ENCODE data around the gene HOXC11.

The HOXC11 gene

GRCh38 chr12:53951577-53952334, 21.2 kb upstream of the HOXC11 start:
- peaks cover 98% of the 10 kb centered on the region for H3K27me3 ChIP-seq (ENCODE audit: insufficient read depth, low read depth)
- no peak overlapping the region for H2AFZ ChIP-seq (ENCODE audit: low read depth)
- H3K27ac ChIP-seq, result no peak overlapping the region
- TF ChIP-seq CTCF (conservative IDR thresholded peaks at IDR 0.05; ENCODE audit: low read depth, low read length), result no peak
- no peak overlapping the region for H3K9ac ChIP-seq
- H3K4me3 ChIP-seq (IDR thresholded peaks at IDR 0.05; ENCODE audit: insufficient read depth, low read depth, low read length), result no peak overlapping the region
- H3K79me2 ChIP-seq (ENCODE audit: insufficient read depth, low read depth), result no peaks in the 10 kb centered on the region
- no peaks in the 10 kb centered on the region for H3K36me3 ChIP-seq (ENCODE audit: insufficient read depth)
- H3K4me1 ChIP-seq (ENCODE audit: low read depth, poor library complexity, severe bottlenecking), result no peaks in the 10 kb centered on the region
- H4K20me1 ChIP-seq (ENCODE audit: insufficient read depth), result no peaks in the 10 kb centered on the region
- H3K4me2 ChIP-seq, result no peak overlapping the region

GRCh38 chr12:53952335-53952694, 20.6 kb upstream of the HOXC11 start:
- H3K79me2 ChIP-seq (ENCODE audit: insufficient read depth, low read depth), result no peaks in the 10 kb centered on the region
- H3K27ac ChIP-seq, result no peak overlapping the region
- H3K36me3 ChIP-seq (ENCODE audit: insufficient read depth), result no peaks in the 10 kb centered on the region
- no peak overlapping the region for H2AFZ ChIP-seq (ENCODE audit: low read depth)
- no peaks in the 10 kb centered on the region for H4K20me1 ChIP-seq (ENCODE audit: insufficient read depth)
- H3K4me1 ChIP-seq (ENCODE audit: low read depth, poor library complexity, severe bottlenecking), result no peaks in the 10 kb centered on the region
- H3K4me2 ChIP-seq, result no peak overlapping the region
- peaks cover 98% of the 10 kb centered on the region for H3K27me3 ChIP-seq (ENCODE audit: insufficient read depth, low read depth)
- no peak overlapping the region for H3K9ac ChIP-seq
- no peak for TF ChIP-seq CTCF (conservative IDR thresholded peaks at IDR 0.05; ENCODE audit: low read depth, low read length)
- no peak overlapping the region for H3K4me3 ChIP-seq (IDR thresholded peaks at IDR 0.05; ENCODE audit: insufficient read depth, low read depth, low read length)

- Histone ChIP-seq H3K79me2 (ENCODE audit: insufficient read depth, low read depth) (no peaks in the 10 kb centered on the region), H4K20me1 (ENCODE audit: insufficient read depth) (no peaks in the 10 kb centered on the region), H3K27me3 (ENCODE audit: insufficient read depth, low read depth) (peaks cover 98% of the 10 kb centered on the region), H2AFZ (ENCODE audit: low read depth) (no peak overlapping the region), H3K9ac (no peak overlapping the region), H3K4me1 (ENCODE audit: low read depth, poor library complexity, severe bottlenecking) (no peaks in the 10 kb centered on the region), H3K36me3 (ENCODE audit: insufficient read depth) (no peaks in the 10 kb centered on the region), H3K4me2 (no peak overlapping the region), H3K27ac (no peak overlapping the region), H3K4me3 (IDR thresholded peaks at IDR 0.05; ENCODE audit: insufficient read depth, low read depth, low read length) (no peak overlapping the region)
- TF ChIP-seq CTCF (conservative IDR thresholded peaks at IDR 0.05; ENCODE audit: low read depth, low read length), result no peak
Observed at GRCh38 chr12:53952871-53953734, 19.8 kb upstream of the HOXC11 start.

GRCh38 chr12:53953831-53954693, 18.9 kb upstream of the HOXC11 start:
- no peak overlapping the region for H3K4me2 ChIP-seq
- H3K27ac ChIP-seq, result no peak overlapping the region
- H3K27me3 ChIP-seq (ENCODE audit: insufficient read depth, low read depth), result peaks cover 98% of the 10 kb centered on the region
- H4K20me1 ChIP-seq (ENCODE audit: insufficient read depth), result no peaks in the 10 kb centered on the region
- H3K79me2 ChIP-seq (ENCODE audit: insufficient read depth, low read depth), result no peaks in the 10 kb centered on the region
- H3K4me3 ChIP-seq (IDR thresholded peaks at IDR 0.05; ENCODE audit: insufficient read depth, low read depth, low read length), result no peak overlapping the region
- no peaks in the 10 kb centered on the region for H3K36me3 ChIP-seq (ENCODE audit: insufficient read depth)
- no peak overlapping the region for H3K9ac ChIP-seq
- H3K4me1 ChIP-seq (ENCODE audit: low read depth, poor library complexity, severe bottlenecking), result no peaks in the 10 kb centered on the region
- no peak for TF ChIP-seq CTCF (conservative IDR thresholded peaks at IDR 0.05; ENCODE audit: low read depth, low read length)
- H2AFZ ChIP-seq (ENCODE audit: low read depth), result no peak overlapping the region
